ENCODE results near the gene COL20A1.

The COL20A1 gene

GRCh38 chr20:63261060-63261794 lies 31.8 kb upstream of the COL20A1 start:
- no peak for DNase-seq

GRCh38 chr20:63261795-63262528 lies 31.0 kb upstream of the COL20A1 start:
- no peak for DNase-seq

GRCh38 chr20:63262836-63263235 lies 30.1 kb upstream of the COL20A1 start:
- no peak for DNase-seq

- no peak for DNase-seq
Observed at GRCh38 chr20:63264000-63264399, 29.0 kb upstream of the COL20A1 start.

GRCh38 chr20:63264519-63264918 lies 28.5 kb upstream of the COL20A1 start:
- DNase-seq = no peak

- no peak for DNase-seq
Observed at GRCh38 chr20:63265891-63266515, 27.0 kb upstream of the COL20A1 start.

GRCh38 chr20:63267691-63268090 lies 25.3 kb upstream of the COL20A1 start:
- no peak for DNase-seq

GRCh38 chr20:63268256-63268655 lies 24.7 kb upstream of the COL20A1 start:
- DNase-seq = no peak

- no peak for DNase-seq
Observed at GRCh38 chr20:63268671-63269439, 24.1 kb upstream of the COL20A1 start.

- DNase-seq = no peak
Observed at GRCh38 chr20:63269724-63270123, 23.3 kb upstream of the COL20A1 start.

GRCh38 chr20:63270606-63271325 lies 22.2 kb upstream of the COL20A1 start:
- DNase-seq = no peak

- DNase-seq = peak; percentile 85
Observed at GRCh38 chr20:63272105-63273058, 20.6 kb upstream of the COL20A1 start, which contains the start of gene ARFGAP1. ARFGAP1 (plus strand) TSS chr20:63272813; CDS start chr20:63275581, 2,768 bp downstream.

GRCh38 chr20:63273059-63273579 lies 19.9 kb upstream of the COL20A1 start:
- DNase-seq = no peak

- no peak for DNase-seq
Observed at GRCh38 chr20:63273635-63274380, 19.2 kb upstream of the COL20A1 start.

GRCh38 chr20:63274381-63275228 lies 18.4 kb upstream of the COL20A1 start:
- no peak for DNase-seq

- DNase-seq = no peak
Observed at GRCh38 chr20:63275825-63276224, 17.2 kb upstream of the COL20A1 start.

GRCh38 chr20:63276956-63277355 lies 16.0 kb upstream of the COL20A1 start:
- no peak for DNase-seq

- DNase-seq = no peak
Observed at GRCh38 chr20:63277466-63278272, 15.3 kb upstream of the COL20A1 start.
